ENCODE measurements around the gene SPATA2. TPM values are rescaled to one million over a fixed set of nuclear protein-coding genes. Genes with fewer than 3 reads are reported as not detected.
"Not testable (repeated sequence)": the region's sequence is repeated elsewhere in the genome, so short reads cannot be mapped to it uniquely, and the experiment has no call there.

SPATA2 gene
- polyA plus RNA-seq (2012; ENCODE audit: low read depth, missing spikeins), result 5.6 TPM

GRCh38 chr20:49915380-49916145 lies at the start of gene SPATA2:
SPATA2 (minus strand) TSS chr20:49915529; CDS start chr20:49908490, 7,039 bp downstream.
- DNase-seq (ENCODE audit: insufficient read length, low spot score) (peak; percentile 92), FAIRE-seq (peak; percentile 92)
- TF ChIP-seq POLR2A (IDR thresholded peaks at IDR 0.05; ENCODE audit: low read depth, low read length) (peak; percentile 30; the same call in 1 of the 2 replicates), POLR2AphosphoS5 (IDR thresholded peaks at IDR 0.05; ENCODE audit: low read depth, low read length) (no peak), POU2F2 (IDR thresholded peaks at IDR 0.05; ENCODE audit: low read depth, low read length) (no peak; the same call in 1 of the 2 replicates), TAF1 (IDR thresholded peaks at IDR 0.05; ENCODE audit: low read depth, low read length) (peak; percentile 68)

GRCh38 chr20:49961413-49961812 lies 46.1 kb upstream of the SPATA2 start:
- DNase-seq (ENCODE audit: insufficient read length, low spot score), result no peak
- no peak for FAIRE-seq
- TF ChIP-seq SPI1 (IDR thresholded peaks at IDR 0.05; ENCODE audit: low read depth, low read length) (no peak), POU2F2 (IDR thresholded peaks at IDR 0.05; ENCODE audit: low read depth, low read length) (no peak), POLR2AphosphoS5 (IDR thresholded peaks at IDR 0.05; ENCODE audit: low read depth, low read length) (no peak), PAX5 (IDR thresholded peaks at IDR 0.05; ENCODE audit: insufficient read depth, low read length, severe bottlenecking) (no peak), TAF1 (IDR thresholded peaks at IDR 0.05; ENCODE audit: low read depth, low read length) (no peak), POLR2A (IDR thresholded peaks at IDR 0.05; ENCODE audit: low read depth, low read length) (no peak)

- not testable (repeated sequence) for DNase-seq (ENCODE audit: insufficient read length, low spot score); FAIRE-seq
These were observed 42.0 kb upstream of the SPATA2 start for GRCh38 chr20:49957089-49957938.

- DNase-seq (ENCODE audit: insufficient read length, low spot score) (no peak), FAIRE-seq (no peak)
- TF ChIP-seq POLR2AphosphoS5 (IDR thresholded peaks at IDR 0.05; ENCODE audit: low read depth, low read length), result no peak
- no peak for TF ChIP-seq PAX5 (IDR thresholded peaks at IDR 0.05; ENCODE audit: insufficient read depth, low read length, severe bottlenecking)
- TF ChIP-seq SPI1 (IDR thresholded peaks at IDR 0.05; ENCODE audit: low read depth, low read length), result no peak
- TF ChIP-seq POU2F2 (IDR thresholded peaks at IDR 0.05; ENCODE audit: low read depth, low read length), result no peak
- no peak for TF ChIP-seq TAF1 (IDR thresholded peaks at IDR 0.05; ENCODE audit: low read depth, low read length)
- no peak for TF ChIP-seq POLR2A (IDR thresholded peaks at IDR 0.05; ENCODE audit: low read depth, low read length)
These were observed 41.4 kb upstream of the SPATA2 start for GRCh38 chr20:49956689-49957088.

- not testable (repeated sequence) for FAIRE-seq; DNase-seq (ENCODE audit: insufficient read length, low spot score)
These were observed 40.6 kb upstream of the SPATA2 start for GRCh38 chr20:49955830-49956396.

- TF ChIP-seq PAX5 (IDR thresholded peaks at IDR 0.05; ENCODE audit: insufficient read depth, low read length, severe bottlenecking) (no peak), TAF1 (IDR thresholded peaks at IDR 0.05; ENCODE audit: low read depth, low read length) (no peak), POU2F2 (IDR thresholded peaks at IDR 0.05; ENCODE audit: low read depth, low read length) (no peak), POLR2AphosphoS5 (IDR thresholded peaks at IDR 0.05; ENCODE audit: low read depth, low read length) (no peak), SPI1 (IDR thresholded peaks at IDR 0.05; ENCODE audit: low read depth, low read length) (no peak), POLR2A (IDR thresholded peaks at IDR 0.05; ENCODE audit: low read depth, low read length) (no peak)
- DNase-seq (ENCODE audit: insufficient read length, low spot score), result no peak
- no peak for FAIRE-seq
These were observed 39.8 kb upstream of the SPATA2 start for GRCh38 chr20:49955167-49955566.

- no peak for FAIRE-seq
- no peak for DNase-seq (ENCODE audit: insufficient read length, low spot score)
- no peak for TF ChIP-seq PAX5 (IDR thresholded peaks at IDR 0.05; ENCODE audit: insufficient read depth, low read length, severe bottlenecking)
- TF ChIP-seq POLR2AphosphoS5 (IDR thresholded peaks at IDR 0.05; ENCODE audit: low read depth, low read length), result no peak
- TF ChIP-seq SPI1 (IDR thresholded peaks at IDR 0.05; ENCODE audit: low read depth, low read length), result no peak
These were observed 35.8 kb upstream of the SPATA2 start for GRCh38 chr20:49951151-49951550.

GRCh38 chr20:49948809-49949507 lies 33.6 kb upstream of the SPATA2 start:
- no peak for FAIRE-seq
- no peak for TF ChIP-seq POU2F2 (IDR thresholded peaks at IDR 0.05; ENCODE audit: low read depth, low read length)
- no peak for DNase-seq (ENCODE audit: insufficient read length, low spot score)

- FAIRE-seq, result no peak
- TF ChIP-seq SPI1 (IDR thresholded peaks at IDR 0.05; ENCODE audit: low read depth, low read length), result no peak
- TF ChIP-seq POU2F2 (IDR thresholded peaks at IDR 0.05; ENCODE audit: low read depth, low read length), result no peak
- TF ChIP-seq TAF1 (IDR thresholded peaks at IDR 0.05; ENCODE audit: low read depth, low read length), result no peak
- TF ChIP-seq POLR2AphosphoS5 (IDR thresholded peaks at IDR 0.05; ENCODE audit: low read depth, low read length), result no peak
- TF ChIP-seq POLR2A (IDR thresholded peaks at IDR 0.05; ENCODE audit: low read depth, low read length), result no peak
- TF ChIP-seq PAX5 (IDR thresholded peaks at IDR 0.05; ENCODE audit: insufficient read depth, low read length, severe bottlenecking), result no peak
- DNase-seq (ENCODE audit: insufficient read length, low spot score), result no peak
These were observed 32.8 kb upstream of the SPATA2 start for GRCh38 chr20:49948178-49948577.

All from GM12891 (cell line).